HG02798 (cell line): ENCODE results near the gene NT5C3B.
A peak's percentile ranks its signal among the peaks of the same experiment; 100 is the strongest.
"Not testable (repeated sequence)": the region's sequence is repeated elsewhere in the genome, so short reads cannot be mapped to it uniquely, and the experiment has no call there.

Source experiments
- ATAC-seq: cut with Tn5 transposase; IDR thresholded peaks from one replicate; pipeline ENCODE4 v1.9.1; 2021; ENCODE audit warnings: mild to moderate bottlenecking; ENCODE audit not compliant: unreplicated experiment, poor library complexity

The NT5C3B gene

DNA sequence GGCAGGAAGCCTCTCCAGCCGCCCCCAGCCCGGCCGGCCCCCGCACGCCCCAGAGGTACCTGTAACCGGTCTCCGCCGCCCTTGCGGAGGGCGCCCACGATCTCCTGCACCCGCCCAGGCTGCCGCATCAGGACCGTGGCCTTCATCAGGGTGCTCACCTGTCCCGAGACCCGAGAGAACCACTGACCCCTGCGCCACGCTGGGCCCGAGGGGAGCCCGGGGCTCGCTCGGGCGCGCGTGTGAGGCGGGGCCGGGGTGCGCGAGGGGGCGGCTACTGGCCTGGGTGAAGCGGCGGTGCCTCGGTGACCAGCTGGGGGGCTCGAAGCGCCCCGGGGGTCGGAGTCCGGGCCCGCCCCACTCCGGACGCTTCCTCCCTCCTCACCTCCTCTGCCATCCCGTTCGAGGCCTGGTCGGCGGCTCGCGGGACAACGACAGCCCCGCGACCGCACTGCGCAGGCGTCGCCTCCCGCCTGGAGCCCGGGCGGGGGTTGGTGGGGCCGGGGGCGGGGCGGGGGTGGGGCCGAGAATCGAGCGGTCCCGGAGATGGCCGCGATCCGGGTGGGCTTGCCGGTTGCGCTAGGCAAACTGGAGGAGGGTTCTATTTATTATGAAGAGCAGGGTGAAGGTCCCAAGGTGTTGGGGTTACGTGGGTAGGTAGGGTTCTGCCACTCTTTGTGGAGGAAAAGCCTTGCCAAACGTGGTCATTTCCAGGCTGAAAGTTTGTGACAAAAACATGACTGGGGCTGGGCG, at the start of gene NT5C3B:
Gene NT5C3B, minus strand, starts transcription at position 433 of the 750 bp plus-strand sequence. Its CDS starts 39 bp downstream, at position 394.
- ATAC-seq = peak; percentile 74

DNA sequence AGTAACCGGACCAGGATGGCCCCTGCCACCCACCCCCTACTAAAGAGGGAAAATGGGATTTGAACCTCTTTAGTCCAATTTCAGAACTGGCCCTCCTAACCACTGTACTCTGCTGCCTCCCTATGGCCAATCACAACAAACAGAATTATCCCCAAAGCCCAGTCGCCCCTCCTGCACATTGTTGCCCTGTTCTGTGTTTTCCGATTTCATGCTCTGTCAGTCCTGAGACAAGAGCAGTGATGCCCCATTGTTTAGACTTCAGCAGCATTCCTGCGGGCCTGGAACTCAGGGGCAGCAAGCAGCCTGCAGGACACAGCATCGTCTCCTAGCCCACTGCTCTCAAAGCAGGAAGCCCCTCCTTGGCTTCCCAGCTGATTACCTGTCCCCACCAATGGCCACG, 49.7 kb upstream of the NT5C3B start:
- ATAC-seq = no peak

DNA sequence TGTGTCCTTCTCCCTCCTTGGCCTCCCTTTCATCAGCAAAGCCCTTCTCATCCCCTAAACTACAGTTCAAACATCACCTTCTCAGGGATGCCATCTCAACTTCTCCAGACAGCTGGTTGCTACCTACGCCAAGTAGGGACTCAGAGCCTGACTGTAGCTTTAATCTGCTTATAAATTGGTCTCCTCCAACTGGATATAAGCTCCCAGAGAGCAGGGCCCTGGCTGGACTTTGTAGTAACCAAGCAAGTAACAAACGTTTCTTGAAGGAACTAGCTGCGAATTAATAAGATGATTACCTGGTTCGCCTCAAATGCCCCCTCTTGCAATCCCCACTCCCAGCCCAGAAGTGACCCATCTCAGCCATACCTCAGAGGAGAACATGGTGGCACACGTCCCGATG, 46.7 kb upstream of the NT5C3B start:
- ATAC-seq = no peak

DNA sequence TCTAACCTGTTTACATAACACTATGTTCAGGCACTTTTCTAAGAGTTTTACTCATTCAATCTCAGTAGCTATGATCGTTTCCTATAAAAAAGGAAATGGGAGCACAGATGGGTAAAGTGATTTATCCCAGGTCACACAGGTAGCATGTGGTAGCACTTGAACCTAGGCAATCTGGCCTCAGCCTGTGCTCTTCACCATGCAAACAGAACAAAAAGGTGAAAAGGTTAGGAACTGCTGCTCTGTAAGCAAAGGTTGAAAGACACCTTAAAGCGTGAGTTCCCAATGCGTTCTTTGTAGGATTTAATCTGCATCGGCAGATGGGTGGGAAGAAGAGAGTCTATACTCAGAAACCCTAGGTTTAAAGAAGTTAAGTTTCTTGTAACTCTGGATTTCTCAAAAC, 44.1 kb upstream of the NT5C3B start:
- no peak for ATAC-seq

DNA sequence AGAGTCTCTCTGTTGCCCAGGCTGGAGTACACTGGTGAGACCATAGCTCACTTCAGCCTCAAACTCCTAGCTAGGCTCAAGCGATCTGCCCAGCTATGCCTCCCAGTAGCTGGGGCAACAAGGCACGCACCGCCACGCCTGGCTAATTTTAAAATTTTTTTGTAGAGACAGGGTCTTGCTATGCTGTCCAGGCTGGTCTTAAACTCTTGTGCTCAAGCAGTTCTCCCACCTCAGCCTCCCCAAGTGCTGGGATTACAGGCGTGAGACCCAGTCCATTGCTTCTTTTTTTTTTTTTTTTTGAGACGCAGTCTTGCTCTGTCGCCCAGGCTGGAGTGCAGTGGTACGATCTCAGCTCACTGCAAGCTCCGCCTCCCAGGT, 38.2 kb upstream of the NT5C3B start:
- not testable (repeated sequence) for ATAC-seq

DNA sequence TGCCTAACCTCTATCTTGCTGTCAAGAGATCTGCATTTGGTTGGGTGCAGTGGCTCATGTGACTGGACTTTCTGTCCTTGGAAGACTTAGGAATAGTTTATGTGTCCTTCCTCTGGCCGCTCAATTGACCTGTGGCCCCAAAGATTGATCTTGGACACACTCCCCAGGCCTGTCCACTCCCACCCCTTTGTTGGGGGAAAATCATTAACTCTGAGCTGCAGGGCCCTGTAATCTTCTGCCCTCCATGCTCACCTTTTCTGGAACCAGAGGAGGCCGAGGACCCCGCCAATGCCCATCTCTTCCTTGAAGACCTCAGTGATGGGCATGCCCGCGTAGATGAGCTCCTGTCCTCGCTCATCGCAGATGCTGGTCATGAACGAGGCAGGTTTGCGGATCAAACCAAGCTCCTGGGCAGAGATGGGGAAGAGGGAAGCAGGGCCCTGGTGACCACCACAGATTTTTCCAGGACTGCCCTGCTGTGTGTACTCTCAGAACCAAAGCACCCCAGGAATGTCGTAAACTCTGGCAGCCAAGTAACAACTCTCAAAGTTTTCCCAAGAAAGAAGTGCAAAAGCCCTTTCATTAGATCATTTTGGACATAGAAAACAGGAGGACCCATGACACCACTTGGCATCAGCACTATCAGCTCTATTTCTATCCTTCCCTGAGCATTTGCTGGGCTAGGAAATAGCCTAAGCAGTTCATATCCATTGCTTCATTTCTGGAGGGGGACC, 37.7 kb upstream of the NT5C3B start:
- ATAC-seq = no peak

DNA sequence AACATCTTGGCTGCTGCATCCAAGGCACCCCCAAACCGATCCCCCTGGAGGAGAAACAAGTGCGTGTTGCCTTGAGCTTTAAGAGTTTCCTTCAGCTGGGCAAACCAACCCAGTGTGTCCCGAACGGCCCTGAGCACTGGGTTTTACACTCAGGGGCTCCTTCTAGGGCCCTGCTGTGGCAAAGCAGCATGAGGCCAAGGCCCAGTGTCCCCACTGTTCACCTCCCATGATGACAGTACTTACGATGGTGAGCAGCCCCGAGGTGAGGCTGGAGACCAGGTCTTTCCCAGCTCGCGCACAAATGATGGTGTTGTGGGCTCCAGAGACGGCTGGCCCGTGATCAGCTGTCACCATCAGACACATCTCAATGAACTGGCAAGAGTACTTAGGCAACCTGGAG, 35.8 kb upstream of the NT5C3B start:
- no peak for ATAC-seq

DNA sequence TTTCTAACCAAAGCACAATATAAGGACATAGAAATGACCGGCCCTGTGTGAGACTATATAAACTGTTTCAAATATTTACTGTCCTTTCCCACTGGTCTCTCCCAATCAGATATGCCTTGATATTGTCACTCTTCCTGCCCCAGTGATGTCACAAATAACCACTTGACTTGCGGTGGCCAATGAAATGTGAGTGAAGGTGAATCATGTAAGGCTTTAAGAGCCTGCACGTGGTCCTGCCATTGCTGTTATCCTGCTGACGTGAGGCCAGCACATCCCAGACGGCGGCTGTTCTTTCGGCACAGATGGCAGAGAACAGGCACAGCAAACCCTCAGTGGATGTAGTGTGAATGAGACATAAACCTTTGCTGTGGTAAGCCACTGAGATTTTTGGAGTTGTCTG, 34.6 kb upstream of the NT5C3B start:
- ATAC-seq = no peak

DNA sequence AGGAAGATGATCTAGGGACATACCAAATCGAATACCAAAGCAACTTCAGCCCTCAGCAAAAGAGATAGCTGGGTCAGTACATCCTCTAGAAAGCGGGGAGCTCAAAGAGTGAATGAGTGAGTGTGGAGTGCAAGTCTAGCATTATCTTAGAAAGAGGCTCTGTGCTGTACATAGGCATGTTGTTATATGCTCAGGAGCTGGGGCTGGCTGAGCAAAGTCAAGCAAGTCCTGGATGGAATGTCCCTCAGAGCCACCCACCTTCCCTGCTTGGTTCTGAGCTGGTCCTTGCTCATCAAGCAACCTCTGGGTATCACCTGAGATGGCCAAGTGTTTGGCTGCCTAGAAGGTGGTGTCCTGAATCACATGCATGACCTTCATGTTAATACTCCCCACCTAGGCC, 34.1 kb upstream of the NT5C3B start:
- ATAC-seq = no peak

DNA sequence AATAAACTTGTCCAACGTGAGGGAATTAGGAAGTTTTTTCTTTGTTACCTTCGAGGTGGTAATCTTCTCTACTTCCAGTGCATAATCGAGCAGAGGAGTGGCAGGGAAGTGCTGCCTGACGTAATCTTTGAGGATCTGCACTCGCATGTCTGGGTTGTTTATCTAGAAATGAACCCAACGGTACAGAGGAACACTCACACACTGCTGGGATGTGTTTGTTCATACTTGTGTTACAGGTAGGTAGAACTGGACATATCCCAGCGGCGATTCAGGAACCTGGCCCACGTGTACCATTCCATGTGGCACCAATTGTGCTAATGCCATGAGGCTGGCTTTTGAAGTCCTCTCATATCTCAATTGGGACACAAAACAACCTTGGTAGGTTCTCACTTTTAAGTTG, 33.4 kb upstream of the NT5C3B start:
- no peak for ATAC-seq

DNA sequence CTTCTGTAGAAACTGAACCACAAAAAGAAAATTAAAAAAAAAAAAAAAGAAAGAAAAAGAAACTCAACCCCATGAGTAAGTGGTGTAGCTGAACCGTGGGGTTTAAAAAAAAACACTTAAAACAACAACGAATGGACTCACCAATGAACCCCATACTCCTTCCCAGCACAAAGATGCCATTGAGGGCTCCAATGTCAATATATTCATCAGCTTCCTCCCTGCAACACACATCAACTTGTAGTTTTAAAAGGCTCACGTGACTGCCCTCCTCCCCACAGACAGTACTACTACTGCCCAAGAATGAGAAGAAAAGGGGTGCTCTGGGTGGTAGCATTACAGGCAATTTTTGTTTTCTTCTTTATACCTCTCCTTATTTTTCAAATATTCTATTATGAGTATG, 32.5 kb upstream of the NT5C3B start:
- ATAC-seq = no peak

DNA sequence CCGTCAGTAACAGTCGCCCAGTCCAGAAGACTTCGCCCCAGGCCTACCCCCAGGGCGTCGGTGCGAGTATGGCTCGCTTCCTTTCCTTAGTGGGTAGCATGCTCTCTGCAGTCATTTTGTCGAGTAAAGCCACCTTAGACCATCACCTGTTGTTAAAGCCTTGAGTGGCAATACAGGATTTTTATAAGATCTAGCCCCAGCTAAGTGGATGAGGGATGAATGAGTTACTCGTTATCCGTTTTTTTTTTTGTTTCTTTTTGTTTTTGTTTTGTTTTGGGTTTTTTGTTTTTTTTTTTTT, 29.5 kb upstream of the NT5C3B start:
- ATAC-seq = no peak

DNA sequence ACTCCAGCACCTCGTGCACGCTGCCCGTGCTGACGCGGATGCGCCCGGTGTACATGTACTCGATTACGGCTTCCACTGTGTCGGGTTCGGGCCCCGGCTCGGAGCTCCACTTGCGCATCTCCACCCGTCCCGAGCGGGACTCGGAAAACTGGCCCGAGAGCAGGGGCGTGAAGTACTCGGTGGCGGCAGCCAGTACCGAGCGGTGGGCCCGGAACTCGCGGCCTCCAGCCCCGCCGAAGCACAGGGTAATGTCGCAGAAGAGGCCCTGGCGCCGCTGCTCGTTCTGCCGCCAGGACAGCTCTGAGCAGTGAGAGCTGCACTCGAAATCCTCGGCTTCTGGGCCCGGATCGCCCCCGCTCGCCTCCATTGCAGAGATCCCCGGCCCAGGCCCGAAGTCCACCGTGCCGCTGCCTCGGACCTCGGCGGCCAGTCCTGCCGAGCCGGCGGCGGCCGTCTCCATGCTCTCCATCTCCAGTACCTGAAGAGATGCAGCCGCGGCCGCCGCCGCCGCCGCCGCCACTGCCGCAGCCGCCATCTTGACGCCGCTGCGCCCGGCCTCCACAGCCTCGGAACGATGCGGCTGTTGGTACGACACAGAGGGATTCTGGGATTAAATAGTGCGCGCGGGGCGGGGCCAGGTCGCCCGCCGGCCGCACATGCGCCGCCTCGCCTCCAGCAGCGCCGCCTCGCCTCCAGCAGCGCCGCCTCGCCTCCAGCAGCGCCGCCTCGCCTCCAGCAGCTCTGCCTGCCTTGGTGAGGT, 29.0 kb upstream of the NT5C3B start, which contains the start of gene KLHL11:
Gene KLHL11, minus strand, starts transcription at position 588 of the 760 bp plus-strand sequence. Its CDS starts 53 bp downstream, at position 535.
- peak; percentile 90 for ATAC-seq

DNA sequence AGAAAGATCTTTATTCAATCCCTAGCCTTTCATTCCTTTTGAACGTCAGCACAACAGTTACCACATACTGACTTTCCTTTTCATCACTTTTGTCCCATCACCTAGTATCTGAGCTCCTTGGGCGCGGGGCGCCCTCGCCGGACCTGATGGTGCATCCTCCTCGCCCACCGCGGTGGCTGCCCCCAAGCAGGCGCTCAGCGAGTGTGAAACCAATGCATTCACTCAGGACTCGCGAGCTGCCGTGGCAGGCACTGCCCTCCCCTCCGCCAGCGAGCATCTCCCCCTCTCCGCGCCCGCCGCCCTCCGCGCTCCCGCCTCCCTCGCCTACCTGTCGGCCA, 28.4 kb upstream of the NT5C3B start:
- ATAC-seq = no peak

DNA sequence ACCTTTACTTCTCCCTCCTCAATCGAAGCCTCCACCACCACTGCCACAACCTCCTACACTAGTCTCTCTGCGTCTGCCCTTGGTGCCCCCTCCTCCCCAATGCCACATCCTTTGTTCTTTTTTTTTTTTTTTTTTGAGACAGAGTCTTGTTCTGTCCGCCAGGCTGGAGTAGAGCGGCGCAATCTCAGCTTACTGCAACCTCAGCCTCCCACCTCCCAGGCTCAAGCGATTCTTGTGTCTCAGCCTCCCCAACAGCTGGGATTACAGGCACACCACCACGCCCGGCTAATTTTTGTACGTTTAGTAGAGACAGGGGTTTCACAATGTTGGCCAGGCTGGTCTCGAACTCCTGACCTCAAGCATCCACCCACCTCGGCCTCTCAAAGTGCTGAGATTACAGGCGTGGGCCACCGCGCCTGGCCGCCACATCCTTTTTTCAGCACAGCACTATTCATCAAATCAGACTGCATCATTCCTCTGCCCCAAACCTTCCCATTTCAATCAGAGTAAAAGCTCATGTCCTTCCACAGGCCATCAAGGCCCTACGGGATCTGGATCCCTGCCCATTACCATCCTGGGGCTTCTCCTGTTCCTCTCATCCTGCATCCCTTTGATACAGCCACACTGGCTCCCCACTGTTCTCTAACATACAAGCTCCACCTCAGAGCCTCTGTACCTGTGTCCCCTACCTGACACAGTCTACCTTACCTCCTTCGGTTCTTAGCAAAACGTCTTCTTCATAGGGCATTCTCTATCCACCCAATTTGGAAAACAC, 27.2 kb upstream of the NT5C3B start:
- ATAC-seq = no peak

DNA sequence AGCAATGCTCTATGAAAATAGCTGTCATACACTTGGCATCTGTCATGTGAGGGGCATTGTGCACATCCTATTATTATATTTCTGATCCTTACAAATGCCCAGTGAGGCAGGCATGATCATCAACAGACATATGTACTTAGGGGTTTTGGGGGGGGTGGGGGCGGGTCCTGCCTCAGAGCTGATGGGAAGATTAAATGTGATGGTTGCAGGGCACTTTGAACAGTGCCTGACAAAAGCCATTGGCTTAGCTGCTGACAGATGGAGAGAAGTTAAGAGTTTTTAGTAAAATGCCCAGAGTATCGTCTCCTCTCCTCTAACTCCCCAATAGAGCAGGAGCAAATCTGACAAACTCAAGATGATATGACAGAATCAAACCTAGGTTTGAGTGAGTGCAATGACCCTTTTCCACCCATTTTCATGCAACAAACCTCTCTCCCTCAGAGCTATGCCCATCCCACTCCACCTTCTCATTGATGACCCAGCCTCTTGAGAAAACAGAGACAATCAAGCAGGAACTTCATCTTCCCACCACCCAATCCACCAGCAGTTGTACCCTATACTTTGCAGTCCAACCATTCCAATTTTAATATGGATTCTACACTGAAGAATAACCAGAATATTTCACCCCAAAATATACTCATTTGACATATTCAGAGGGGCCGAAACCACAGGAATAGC, 24.4 kb upstream of the NT5C3B start:
- no peak for ATAC-seq

DNA sequence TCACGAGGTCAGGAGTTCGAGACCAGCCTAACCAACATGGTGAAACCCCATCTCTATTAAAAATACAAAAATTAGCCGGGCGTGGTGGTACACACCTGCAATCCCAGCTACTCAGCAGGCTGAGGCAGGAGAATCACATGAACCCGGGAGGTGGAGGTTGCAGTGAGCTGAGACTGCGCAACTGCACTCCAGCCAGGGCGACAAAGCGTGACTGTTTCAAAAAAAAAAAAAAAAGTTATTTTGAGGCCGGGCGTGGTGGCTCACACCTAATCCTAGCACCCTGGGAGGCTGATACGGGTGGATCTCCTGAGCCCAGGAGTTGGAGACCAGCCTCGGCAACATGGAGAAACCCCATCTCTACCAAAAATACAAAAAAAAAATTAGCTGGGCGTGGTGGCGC, 15.3 kb upstream of the NT5C3B start:
- not testable (repeated sequence) for ATAC-seq

DNA sequence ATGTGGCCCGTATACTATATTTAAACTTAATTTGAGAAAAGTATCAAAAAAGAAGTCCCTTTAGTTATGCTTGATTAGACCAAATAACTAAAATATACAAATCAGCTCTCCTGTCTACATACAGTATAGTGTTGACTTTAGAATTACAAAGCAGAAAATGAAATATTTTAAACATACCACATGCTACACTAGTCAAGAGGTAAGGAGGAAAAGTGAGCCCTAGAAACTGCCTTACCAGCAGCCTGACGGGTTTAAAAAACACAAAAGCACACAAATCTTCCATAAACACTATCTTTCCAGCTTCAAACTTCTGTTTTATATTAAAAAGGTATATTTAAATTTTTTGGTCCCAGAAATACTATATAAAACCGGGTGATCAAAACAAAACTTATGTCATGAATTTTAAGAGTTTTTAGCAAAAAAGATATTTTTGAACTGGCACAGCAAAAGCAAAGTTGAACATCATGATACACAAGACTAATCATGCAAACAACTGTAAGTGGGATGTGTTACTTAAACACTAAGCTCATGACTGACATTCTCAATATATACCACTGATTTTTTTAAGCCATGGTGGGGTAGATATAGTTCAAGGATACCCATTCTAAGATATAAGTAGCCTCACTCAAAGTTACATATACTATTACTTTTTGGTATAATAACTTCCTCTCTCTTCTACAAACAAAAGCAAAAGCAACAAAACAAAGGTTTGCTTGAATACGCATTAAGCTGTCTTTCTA, 13.4 kb upstream of the NT5C3B start:
- ATAC-seq = no peak

DNA sequence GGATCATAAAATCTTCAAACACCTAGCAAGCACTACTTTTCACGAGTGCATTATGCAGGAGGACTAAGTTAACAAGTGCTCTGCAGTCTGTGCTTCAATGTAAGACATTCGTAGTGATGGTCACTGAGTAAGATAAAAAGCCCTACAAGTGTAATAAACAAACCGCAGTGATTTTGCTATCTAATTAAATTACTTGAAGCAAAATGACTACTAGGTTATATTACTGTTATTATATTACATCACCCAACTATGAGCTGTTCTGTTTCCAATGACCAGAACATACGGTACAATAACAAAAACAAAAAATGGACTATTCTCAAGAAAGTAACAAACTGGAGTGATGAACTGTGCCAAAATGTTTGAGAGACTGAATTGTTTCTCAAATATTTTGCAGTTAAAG, 12.8 kb upstream of the NT5C3B start:
- ATAC-seq = no peak
